GM12892 (cell line): ENCODE results near the gene PHF1.

Source experiments
- DNase-seq: peaks from one replicate; pipeline ENCODE4 v3.0.0; 2011; ENCODE audit not compliant: insufficient read length
- FAIRE-seq: peaks from 2 replicates; lab custom pipeline; 2011; peaks lifted over from hg19 to GRCh38; lab: Jason Lieb, UNC
- POLR2A ChIP-seq: IDR thresholded peaks from 2 replicates; pipeline ENCODE4 v1.6.1; 2011; ENCODE audit warnings: low read depth, low read length, control low read depth
- POLR2AphosphoS5 ChIP-seq: IDR thresholded peaks from 2 replicates; pipeline ENCODE4 v1.6.1; 2011; ENCODE audit warnings: low read depth, low read length, control low read depth
- TAF1 ChIP-seq: IDR thresholded peaks from 2 replicates; pipeline ENCODE4 v1.6.1; 2011; ENCODE audit warnings: low read depth, mild to moderate bottlenecking, control low read depth, low read length, borderline replicate concordance

The PHF1 gene

DNA sequence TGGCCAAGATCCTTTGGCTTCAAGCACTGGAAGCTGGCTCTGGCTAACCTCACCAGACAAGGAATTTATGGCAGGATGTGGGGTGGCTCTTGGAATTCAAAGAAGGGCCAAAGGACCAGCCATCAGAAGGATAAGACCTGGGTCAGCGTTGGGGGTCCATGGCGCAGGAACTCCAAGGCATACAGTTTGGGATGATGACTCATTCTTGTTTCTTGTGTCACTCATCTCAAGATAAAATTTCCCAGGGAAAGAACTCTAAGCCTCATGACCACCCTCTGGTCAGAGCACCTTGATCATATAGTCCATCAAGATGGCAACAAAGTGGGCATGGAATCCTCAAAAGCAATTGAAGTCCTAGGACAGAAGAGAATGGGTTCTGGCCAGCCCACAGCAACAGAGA lies 48.4 kb downstream of the PHF1 start:
- TF ChIP-seq POLR2A (no peak), TAF1 (no peak), POLR2AphosphoS5 (no peak)
- no peak for DNase-seq
- no peak for FAIRE-seq
